ENCODE results near the gene NOVA1. TPM values are rescaled to one million over a fixed set of nuclear protein-coding genes. Genes with fewer than 3 reads are reported as not detected.

The NOVA1 gene
- total and polyA plus RNA-seq, 2 donors (not counting 3 experiments of a cell fraction or from before 2014, with no cell fraction given): 2.7 to 3.3 TPM

DNA sequence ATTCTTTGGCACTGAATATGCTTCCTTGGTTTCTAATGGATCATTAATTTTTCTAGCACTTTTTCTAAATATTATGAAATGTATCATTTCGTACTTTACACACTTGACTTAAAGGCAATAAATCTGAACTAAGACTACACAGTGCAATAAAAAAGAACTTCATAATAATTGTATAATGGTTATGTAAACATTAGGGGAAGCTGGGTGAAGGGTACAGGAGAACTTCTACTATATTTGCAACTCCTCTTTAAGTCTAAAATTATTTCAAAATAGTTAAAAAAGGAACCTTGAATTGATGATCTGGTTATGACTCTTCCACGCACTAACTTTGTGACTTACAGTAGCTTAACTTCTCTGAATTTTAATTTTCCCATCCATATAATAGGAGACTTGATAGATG lies 5.1 kb upstream of the NOVA1 start:
- Histone ChIP-seq H3K9me3 (replicated peaks; ENCODE audit: control insufficient read depth, insufficient read depth, low read length) (no peaks in the 10 kb centered on the region), H3K79me2 (ENCODE audit: control insufficient read depth, insufficient read depth, low read length) (no peaks in the 10 kb centered on the region), H3K4me1 (ENCODE audit: control insufficient read depth, extremely low read depth, insufficient read depth, low read length) (no peaks in the 10 kb centered on the region), H3K27ac (ENCODE audit: insufficient read depth, low read depth, low read length) (no peak overlapping the region), H3K9ac (replicated peaks; ENCODE audit: extremely low read depth, insufficient read depth, low read length) (no peak overlapping the region), H3K4me3 (replicated peaks in 1 of 3; ENCODE audit: insufficient read depth in 1 of 3, low read depth in 1 of 3, low read length in 3 of 3) (no peak overlapping the region), H4K20me1 (replicated peaks; ENCODE audit: control insufficient read depth, extremely low read depth, insufficient read depth, low read length) (no peaks in the 10 kb centered on the region), H3K4me2 (ENCODE audit: insufficient read depth, low read length) (no peak overlapping the region), H3K9me1 (replicated peaks; ENCODE audit: control insufficient read depth, extremely low read depth, insufficient read depth, low read length) (no peaks in the 10 kb centered on the region), H3K36me3 (ENCODE audit: control insufficient read depth in 2 of 2, extremely low read depth in 1 of 2, insufficient read depth in 2 of 2, low read length in 2 of 2) (no peaks in the 10 kb centered on the region), H3K27me3 (ENCODE audit: control insufficient read depth in 2 of 2, insufficient read depth in 2 of 2, low read length in 2 of 2) (peaks cover 8 to 18% of the 10 kb centered on the region in 2 experiments), H2AFZ (ENCODE audit: low read depth, low read length) (no peak overlapping the region)
- TF ChIP-seq FOS (IDR thresholded peaks at IDR 0.05; ENCODE audit: borderline replicate concordance, insufficient read depth, low read length): no peak
- no peak for TF ChIP-seq POLR2A (IDR thresholded peaks at IDR 0.05; ENCODE audit: low read depth, low read length)
- intact Hi-C loops (cut with micrococcal nuclease): no loop called here
- FAIRE-seq: no peak
- POLR2A ChIA-PET: no interaction called here
- BruUV-seq (replicated peaks): no TSS peak
- DNase-seq (ENCODE audit: low read depth, low spot score): no peak
- dilution Hi-C loops (cut with MboI; ENCODE audit: extremely low pct_ligation_motif_present, low sequenced_read_pairs): no loop called here
- CTCF ChIA-PET: no interaction called here

DNA sequence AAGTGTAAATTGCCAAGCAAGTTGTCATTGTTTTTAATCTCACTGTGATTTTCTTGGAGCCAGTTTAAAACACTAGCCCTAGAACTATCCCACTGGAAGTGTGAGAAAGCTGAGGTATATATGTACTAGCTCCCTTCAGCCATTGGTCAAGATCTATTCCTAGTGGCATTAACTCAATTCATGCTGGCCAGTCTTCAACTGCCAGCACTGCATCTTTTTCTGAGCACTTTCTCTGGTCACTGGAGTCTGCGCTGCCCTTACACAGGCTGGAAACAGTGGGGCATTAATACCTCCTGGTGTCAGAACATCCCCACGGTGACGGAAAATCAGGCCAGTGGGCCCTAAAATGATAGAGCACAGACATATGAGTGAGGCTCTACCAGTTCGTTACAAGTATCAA lies 4.0 kb upstream of the NOVA1 start:
- Histone ChIP-seq H3K9me3 (replicated peaks; ENCODE audit: control insufficient read depth, insufficient read depth, low read length) (no peaks in the 10 kb centered on the region), H3K79me2 (ENCODE audit: control insufficient read depth, insufficient read depth, low read length) (no peaks in the 10 kb centered on the region), H4K20me1 (replicated peaks; ENCODE audit: control insufficient read depth, extremely low read depth, insufficient read depth, low read length) (no peaks in the 10 kb centered on the region), H2AFZ (ENCODE audit: low read depth, low read length) (no peak overlapping the region), H3K9ac (replicated peaks; ENCODE audit: extremely low read depth, insufficient read depth, low read length) (no peak overlapping the region), H3K9me1 (replicated peaks; ENCODE audit: control insufficient read depth, extremely low read depth, insufficient read depth, low read length) (no peaks in the 10 kb centered on the region), H3K27ac (ENCODE audit: insufficient read depth, low read depth, low read length) (no peak overlapping the region), H3K4me1 (ENCODE audit: control insufficient read depth, extremely low read depth, insufficient read depth, low read length) (no peaks in the 10 kb centered on the region), H3K4me2 (ENCODE audit: insufficient read depth, low read length) (no peak overlapping the region), H3K4me3 (replicated peaks in 1 of 3; ENCODE audit: insufficient read depth in 1 of 3, low read depth in 1 of 3, low read length in 3 of 3) (no peak overlapping the region), H3K27me3 (ENCODE audit: control insufficient read depth in 2 of 2, insufficient read depth in 2 of 2, low read length in 2 of 2) (peaks cover 8 to 18% of the 10 kb centered on the region in 2 experiments), H3K36me3 (ENCODE audit: control insufficient read depth in 2 of 2, extremely low read depth in 1 of 2, insufficient read depth in 2 of 2, low read length in 2 of 2) (no peaks in the 10 kb centered on the region)
- ChIA-PET POLR2A (no interaction called here), CTCF (interaction anchor here (0.9 kb wide), 1 partner anchor 10 kb away, joined by 3 read pairs; no protein-coding TSS in a partner anchor)
- BruUV-seq (replicated peaks): no TSS peak
- DNase-seq (ENCODE audit: low read depth, low spot score): no peak
- TF ChIP-seq POLR2A (IDR thresholded peaks at IDR 0.05; ENCODE audit: low read depth, low read length) (no peak), MYC (IDR thresholded peaks at IDR 0.05; ENCODE audit: low read depth, low read length) (no peak), FOS (IDR thresholded peaks at IDR 0.05; ENCODE audit: borderline replicate concordance, insufficient read depth, low read length) (no peak), GATA2 (IDR thresholded peaks at IDR 0.05; ENCODE audit: insufficient read depth, insufficient read length, low read depth, low read length) (no peak), POLR2AphosphoS5 (IDR thresholded peaks at IDR 0.05; ENCODE audit: insufficient read depth, low read depth, low read length) (no peak), JUN (IDR thresholded peaks at IDR 0.05; ENCODE audit: borderline replicate concordance, insufficient read depth, insufficient read length, low read depth) (no peak), EZH2 (IDR thresholded peaks at IDR 0.05; ENCODE audit: borderline replicate concordance, low read depth, low read length, severe bottlenecking) (no peak)
- TF ChIP-seq, protein P1, sequence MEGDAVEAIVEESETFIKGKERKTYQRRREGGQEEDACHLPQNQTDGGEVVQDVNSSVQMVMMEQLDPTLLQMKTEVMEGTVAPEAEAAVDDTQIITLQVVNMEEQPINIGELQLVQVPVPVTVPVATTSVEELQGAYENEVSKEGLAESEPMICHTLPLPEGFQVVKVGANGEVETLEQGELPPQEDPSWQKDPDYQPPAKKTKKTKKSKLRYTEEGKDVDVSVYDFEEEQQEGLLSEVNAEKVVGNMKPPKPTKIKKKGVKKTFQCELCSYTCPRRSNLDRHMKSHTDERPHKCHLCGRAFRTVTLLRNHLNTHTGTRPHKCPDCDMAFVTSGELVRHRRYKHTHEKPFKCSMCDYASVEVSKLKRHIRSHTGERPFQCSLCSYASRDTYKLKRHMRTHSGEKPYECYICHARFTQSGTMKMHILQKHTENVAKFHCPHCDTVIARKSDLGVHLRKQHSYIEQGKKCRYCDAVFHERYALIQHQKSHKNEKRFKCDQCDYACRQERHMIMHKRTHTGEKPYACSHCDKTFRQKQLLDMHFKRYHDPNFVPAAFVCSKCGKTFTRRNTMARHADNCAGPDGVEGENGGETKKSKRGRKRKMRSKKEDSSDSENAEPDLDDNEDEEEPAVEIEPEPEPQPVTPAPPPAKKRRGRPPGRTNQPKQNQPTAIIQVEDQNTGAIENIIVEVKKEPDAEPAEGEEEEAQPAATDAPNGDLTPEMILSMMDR (IDR thresholded peaks at IDR 0.05; ENCODE audit: extremely low read depth in 1 of 2, insufficient read depth in 1 of 2, low read depth in 1 of 2, low read length in 2 of 2): no peak
- TF ChIP-seq, protein P2, sequence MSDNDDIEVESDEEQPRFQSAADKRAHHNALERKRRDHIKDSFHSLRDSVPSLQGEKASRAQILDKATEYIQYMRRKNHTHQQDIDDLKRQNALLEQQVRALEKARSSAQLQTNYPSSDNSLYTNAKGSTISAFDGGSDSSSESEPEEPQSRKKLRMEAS (IDR thresholded peaks at IDR 0.05; ENCODE audit: insufficient read depth, insufficient read length): no peak
- intact Hi-C loops (cut with micrococcal nuclease) (no loop called here), dilution Hi-C loops (cut with MboI; ENCODE audit: extremely low pct_ligation_motif_present, low sequenced_read_pairs) (no loop called here)
- no peak for FAIRE-seq

Data from endothelial cell of umbilical vein (primary cell).